WTC11 (cell line): ENCODE data around the gene CCDC30. TPM values are rescaled to one million over a fixed set of nuclear protein-coding genes. Genes with fewer than 3 reads are reported as not detected.

ENCODE experiments used
- ATAC-seq: fragments of 200-7000 bp; cut with Tn5 transposase; 2 replicates; pipeline ENCODE4 v1.10.0; 2021; ENCODE audit warnings: mild to moderate bottlenecking, moderate library complexity
- CTCF ChIA-PET: fragments of 300-600 bp; sonication (Branson Sonifier 250); formaldehyde crosslinking; loops from one replicate; lab custom pipeline; 2021; ENCODE audit warnings: antibody characterized with exemption; lab: Charles Lee
- POLR2A ChIA-PET: fragments of 350-600 bp; sonication (Branson Sonifier 250); formaldehyde crosslinking; loops from one replicate; lab custom pipeline; 2021; ENCODE audit warnings: antibody characterized with exemption; lab: Charles Lee
- DNase-seq: peaks from one replicate; pipeline ENCODE4 v3.0.0; 2021; ENCODE audit warnings: low spot score
- H3K27ac Mint-ChIP-seq: 2 replicates; pipeline ENCODE4 v1.8.0; 2021; ENCODE audit warnings: mixed read lengths
- H3K27me3 Mint-ChIP-seq: 2 replicates; pipeline ENCODE4 v1.8.0; 2021; ENCODE audit warnings: low read depth, mild to moderate bottlenecking, moderate library complexity, mixed read lengths
- H3K36me3 Mint-ChIP-seq: 2 replicates; pipeline ENCODE4 v1.8.0; 2021; ENCODE audit warnings: mixed read lengths
- H3K4me1 Mint-ChIP-seq: 2 replicates; pipeline ENCODE4 v1.8.0; 2022; ENCODE audit warnings: mixed read lengths
- H3K4me3 Mint-ChIP-seq: 2 replicates; pipeline ENCODE4 v1.8.0; 2021; ENCODE audit warnings: mild to moderate bottlenecking, moderate library complexity, mixed read lengths
- H3K9me3 Mint-ChIP-seq: 2 replicates; pipeline ENCODE4 v1.8.0; 2021; ENCODE audit warnings: mixed read lengths
- ARID4B ChIP-seq: sonication (generic); formaldehyde crosslinking; IDR thresholded peaks from 2 replicates; pipeline ENCODE4 v1.8.0; 2023; ENCODE audit warnings: missing genetic modification reagents, mild to moderate bottlenecking, borderline replicate concordance
- ATF3 ChIP-seq: sonication (generic); formaldehyde crosslinking; conservative IDR thresholded peaks from 2 replicates; pipeline ENCODE4 v1.8.1; 2022; ENCODE audit warnings: mild to moderate bottlenecking, missing genetic modification reagents
- HMGXB4 ChIP-seq: sonication (generic); formaldehyde crosslinking; IDR thresholded peaks from 2 replicates; pipeline ENCODE4 v1.8.1; 2023; ENCODE audit warnings: mild to moderate bottlenecking, moderate library complexity, missing genetic modification reagents
- PRDM15 ChIP-seq: sonication (generic); formaldehyde crosslinking; IDR thresholded peaks from 2 replicates; pipeline ENCODE4 v1.8.0; 2022; ENCODE audit warnings: missing genetic modification reagents
- PREB ChIP-seq: sonication (generic); formaldehyde crosslinking; IDR thresholded peaks from 2 replicates; pipeline ENCODE4 v1.8.1; 2022; ENCODE audit warnings: mild to moderate bottlenecking, missing genetic modification reagents, moderate library complexity, borderline replicate concordance
- PRRX2 ChIP-seq: fragments of 250-450 bp; sonication (Bioruptor Pico); IDR thresholded peaks from 2 replicates; pipeline ENCODE4 v1.8.0; 2021; ENCODE audit warnings: mild to moderate bottlenecking
- RELA ChIP-seq: sonication (generic); formaldehyde crosslinking; IDR thresholded peaks from 2 replicates; pipeline ENCODE4 v1.8.1; 2022; ENCODE audit warnings: missing genetic modification reagents, mild to moderate bottlenecking, borderline replicate concordance
- SOX15 ChIP-seq: fragments of 250-450 bp; sonication (Bioruptor Pico); IDR thresholded peaks from 2 replicates; pipeline ENCODE4 v1.9.0; 2021; ENCODE audit warnings: mild to moderate bottlenecking
- SP1 ChIP-seq: sonication (generic); formaldehyde crosslinking; conservative IDR thresholded peaks from 2 replicates; pipeline ENCODE4 v1.8.1; 2022; ENCODE audit warnings: missing genetic modification reagents
- USF1 ChIP-seq: sonication (generic); formaldehyde crosslinking; IDR thresholded peaks from 2 replicates; pipeline ENCODE4 v1.8.0; 2022; ENCODE audit warnings: mild to moderate bottlenecking, missing genetic modification reagents
- ZBTB43 ChIP-seq: sonication (generic); formaldehyde crosslinking; IDR thresholded peaks from 2 replicates; pipeline ENCODE4 v1.8.1; 2023; ENCODE audit warnings: mild to moderate bottlenecking, missing genetic modification reagents
- ZMAT4 ChIP-seq: fragments of 250-450 bp; sonication (Bioruptor Pico); IDR thresholded peaks from 2 replicates; pipeline ENCODE4 v1.9.0; 2021; ENCODE audit warnings: mild to moderate bottlenecking
- ZNF121 ChIP-seq: sonication (generic); formaldehyde crosslinking; IDR thresholded peaks from 2 replicates; pipeline ENCODE4 v1.8.0; 2023; ENCODE audit warnings: missing genetic modification reagents
- ZNF317 ChIP-seq: sonication (generic); formaldehyde crosslinking; IDR thresholded peaks from 2 replicates; pipeline ENCODE4 v1.8.1; 2023; ENCODE audit warnings: low read depth, mild to moderate bottlenecking, moderate library complexity, missing genetic modification reagents, borderline replicate concordance
- ZNF396 ChIP-seq: fragments of 250-450 bp; sonication (Bioruptor Pico); IDR thresholded peaks from 2 replicates; pipeline ENCODE4 v1.8.0; 2021; ENCODE audit warnings: mild to moderate bottlenecking, moderate library complexity, borderline replicate concordance
- total RNA-seq: library from RNA; stranded (reverse); gene quantifications from 3 replicates; pipeline ENCODE4 v1.2.3, GENCODE V29; 2021

Gene CCDC30
- total RNA-seq, 1 experiment from 2014 or later: 0.92 TPM

- ChIA-PET POLR2A (no interaction called here), CTCF (no interaction called here)
- H3K9me3 Mint-ChIP-seq: 0 out of 2 replicates have a peak, but pooled peaks cover 4% of the 10 kb centered on the region
- no peak for ATAC-seq
- no peaks in the 10 kb centered on the region for H3K36me3 Mint-ChIP-seq
- TF ChIP-seq PREB: no peak
- TF ChIP-seq HMGXB4 (CRISPR knock-in tag): no peak
- TF ChIP-seq ZNF121 (CRISPR knock-in tag): no peak
- TF ChIP-seq PRDM15 (CRISPR knock-in tag): no peak
- TF ChIP-seq SP1 (CRISPR knock-in tag): no peak
- no peak for TF ChIP-seq USF1
- TF ChIP-seq ZBTB43 (CRISPR knock-in tag): no peak
- TF ChIP-seq ZNF317 (CRISPR knock-in tag): no peak
- TF ChIP-seq ARID4B (CRISPR knock-in tag): no peak
- TF ChIP-seq RELA (CRISPR knock-in tag): no peak
- no peak for TF ChIP-seq PRRX2 (CRISPR knock-in tag)
- no peak for TF ChIP-seq ZNF396 (CRISPR knock-in tag)
- no peak for TF ChIP-seq SOX15
- no peak for TF ChIP-seq ZMAT4 (CRISPR knock-in tag)
- TF ChIP-seq ATF3 (CRISPR knock-in tag): no peak
- TF ChIP-seq, all 79 proteins: peak for 0
- H3K4me3 Mint-ChIP-seq: no peak overlapping the region
- DNase-seq: no peak
- H3K27me3 Mint-ChIP-seq: no peaks in the 10 kb centered on the region
- H3K4me1 Mint-ChIP-seq: peaks cover 36% of the 10 kb centered on the region
- H3K27ac Mint-ChIP-seq: no peak overlapping the region
Observed at GRCh38 chr1:42423681-42424080, 39.4 kb upstream of the CCDC30 start.
